Esophagus muscularis mucosa (tissue), 4 donors: ENCODE measurements around the gene STIL. TPM values are rescaled to one million over a fixed set of nuclear protein-coding genes. Genes with fewer than 3 reads are reported as not detected.
A peak's percentile ranks its signal among the peaks of the same experiment; 100 is the strongest.

Experiments
- DNase-seq: peaks from one replicate; pipeline ENCODE4 v3.0.0-alpha.2; 2017; ENCODE audit errors: extremely low spot score
- H3K27ac ChIP-seq, 4 donors: fragments of 200-600 bp; sonication (generic); replicated peaks in 1 of 4; 1 replicate in 3 of 4; 2 replicates in 1 of 4; pipeline ENCODE4 v1.5.1; 2016 to 2019; ENCODE audit warnings: mild to moderate bottlenecking in 1 of 4
- H3K27me3 ChIP-seq, 4 donors: fragments of 200-600 bp; sonication (generic); one replicate each; pipeline versions ENCODE4 v1.5.1 to v1.6.0; 2016 to 2019
- H3K36me3 ChIP-seq, 4 donors: fragments of 200-600 bp; sonication (generic); one replicate each; pipeline ENCODE4 v1.5.1; 2016 to 2019
- H3K4me1 ChIP-seq, 4 donors: fragments of 200-600 bp; sonication (generic); one replicate each; pipeline ENCODE4 v1.5.1; 2016 to 2019
- H3K4me3 ChIP-seq, 4 donors: fragments of 200-600 bp; sonication (generic); 1 replicate in 2 of 4; 2 replicates in 2 of 4; pipeline ENCODE4 v1.5.1; 2016 to 2019; ENCODE audit warnings: mild to moderate bottlenecking in 4 of 4, moderate library complexity in 1 of 4
- H3K9me3 ChIP-seq, 4 donors: fragments of 200-600 bp; sonication (generic); 1 replicate in 3 of 4; 2 replicates in 1 of 4; pipeline ENCODE4 v1.5.1; 2016 to 2019
- CTCF ChIP-seq, 3 experiments: fragments of 200-600 bp in 2 of 3; fragments of 450-650 bp in 1 of 3; sonication (generic) in 2 of 3; IDR thresholded peaks; one replicate each; pipeline ENCODE4 v1.5.1; 2017 to 2019; ENCODE audit warnings: antibody characterized with exemption in 3 of 3, mild to moderate bottlenecking in 2 of 3, moderate library complexity in 1 of 3
- EP300 ChIP-seq: sonication (generic); formaldehyde crosslinking; IDR thresholded peaks from one replicate; pipeline ENCODE4 v1.6.1; 2017; ENCODE audit warnings: antibody characterized with exemption
- POLR2A ChIP-seq: fragments of 450-650 bp; IDR thresholded peaks from one replicate; pipeline ENCODE4 v1.6.1; 2017; ENCODE audit warnings: antibody characterized with exemption, moderate library complexity, mild to moderate bottlenecking, low read depth
- POLR2AphosphoS5 ChIP-seq, 2 donors: sonication (generic); formaldehyde crosslinking; IDR thresholded peaks; one replicate each; pipeline ENCODE4 v1.6.1; 2017; ENCODE audit warnings: antibody characterized with exemption in 2 of 2
- WGBS: methylation state at CpG from one replicate; pipeline ENCODE4 v1.1.5; 2018; 5-methylcytosine and 5-hydroxymethylcytosine counted together
- intact Hi-C: fragments of 100-400 bp; cut with DNase I; formaldehyde crosslinking; loops from one replicate; pipeline ENCODE4 v1.15.1; 2023
- total RNA-seq, 4 donors: library from RNA; depleted of rRNA; stranded (reverse); fragments of >200 nt; gene quantifications; one replicate each; pipeline versions ENCODE4 v1.1.0 to v1.2.1, GENCODE V29; 2016

The STIL gene
- total RNA-seq, 4 donors from 2014 or later = 0.06 to 2.5 (median 0.78) TPM

- WGBS = 35% methylated on average over 17 of the region's 19 CpGs
- intact Hi-C loops = no loop called here
- TF ChIP-seq POLR2A (no peak), POLR2AphosphoS5 (IDR thresholded peaks at IDR 0.05) (no peak), EP300 (no peak), CTCF (IDR thresholded peaks at IDR 0.05) (no peak)
- H3K4me3 ChIP-seq = peak overlapping the region; percentile 43 to 50 (median 45)
- H3K4me1 ChIP-seq = peaks cover 25 to 48% (median 42%) of the 10 kb centered on the region in 4 donors
- DNase-seq = no peak
- H3K27me3 ChIP-seq = peaks cover 3 to 98% (median 69%) of the 10 kb centered on the region in 4 donors
- H3K27ac ChIP-seq = peak overlapping the region in 3 of 4 donors; percentile 10 to 44 (median 14)
- no peaks in the 10 kb centered on the region for H3K36me3 ChIP-seq
- no peaks in the 10 kb centered on the region for H3K9me3 ChIP-seq
Measured at GRCh38 chr1:47226121-47226838, 87.7 kb downstream of the STIL start.

- peaks cover 21 to 41% (median 35%) of the 10 kb centered on the region in 4 donors for H3K4me1 ChIP-seq
- TF ChIP-seq POLR2AphosphoS5 (IDR thresholded peaks at IDR 0.05) (no peak), CTCF (IDR thresholded peaks at IDR 0.05) (no peak), EP300 (no peak), POLR2A (no peak)
- peak overlapping the region; percentile 43 to 50 (median 45) for H3K4me3 ChIP-seq
- intact Hi-C loops = no loop called here
- WGBS = 3% methylated on average over 19 of the region's 79 CpGs
- no peaks in the 10 kb centered on the region for H3K36me3 ChIP-seq
- peaks cover 3 to 91% (median 62%) of the 10 kb centered on the region in 4 donors for H3K27me3 ChIP-seq
- H3K9me3 ChIP-seq = no peaks in the 10 kb centered on the region
- no peak for DNase-seq
- peak overlapping the region in 3 of 4 donors; percentile 10 to 44 (median 14) for H3K27ac ChIP-seq
Measured at GRCh38 chr1:47225430-47226100, 88.4 kb downstream of the STIL start.

- Histone ChIP-seq H3K4me3 (peak overlapping the region; percentile 43 to 50 (median 45)), H3K27me3 (peaks cover 3 to 88% (median 55%) of the 10 kb centered on the region in 4 donors), H3K4me1 (peaks cover 21 to 35% (median 29%) of the 10 kb centered on the region in 4 donors), H3K9me3 (no peaks in the 10 kb centered on the region), H3K36me3 (peaks cover 0 to 6% (median 1%) of the 10 kb centered on the region in 4 donors), H3K27ac (peak overlapping the region in 2 of 4 donors; percentile 10 to 44)
- TF ChIP-seq POLR2AphosphoS5 (IDR thresholded peaks at IDR 0.05) (no peak), EP300 (no peak), POLR2A (no peak), CTCF (IDR thresholded peaks at IDR 0.05) (no peak)
- DNase-seq = no peak
- intact Hi-C loops = no loop called here
- 10% methylated on average over 18 of the region's 30 CpGs for WGBS
Measured at GRCh38 chr1:47224676-47225399, 89.1 kb downstream of the STIL start.

- Histone ChIP-seq H3K4me1 (peaks cover 21 to 28% (median 24%) of the 10 kb centered on the region in 4 donors), H3K9me3 (no peaks in the 10 kb centered on the region), H3K27me3 (peaks cover 3 to 82% (median 47%) of the 10 kb centered on the region in 4 donors), H3K4me3 (no peak overlapping the region), H3K36me3 (peaks cover 0 to 11% (median 4%) of the 10 kb centered on the region in 4 donors), H3K27ac (no peak overlapping the region)
- no peak for TF ChIP-seq EP300
- no peak for TF ChIP-seq POLR2A
- no peak for TF ChIP-seq CTCF (IDR thresholded peaks at IDR 0.05)
- TF ChIP-seq POLR2AphosphoS5 (IDR thresholded peaks at IDR 0.05) = no peak
- 39% methylated on average over 8 of the region's 9 CpGs for WGBS
- DNase-seq = no peak
- intact Hi-C loops = no loop called here
Measured at GRCh38 chr1:47223921-47224675, 89.8 kb downstream of the STIL start.
